RCC 7860 (cell line): ENCODE results near the gene SPINK1.
"Not testable (repeated sequence)": the region's sequence is repeated elsewhere in the genome, so short reads cannot be mapped to it uniquely, and the experiment has no call there.

Experiments used
- DNase-seq: peaks from one replicate; pipeline ENCODE4 v3.0.0-alpha.2; 2015; ENCODE audit warnings: low spot score
- FAIRE-seq: peaks from 2 replicates; lab custom pipeline; 2012; peaks lifted over from hg19 to GRCh38; lab: Jason Lieb, UNC

SPINK1 gene

GRCh38 chr5:147854894-147855773 is 23.7 kb upstream of the SPINK1 start:
- DNase-seq (no peak), FAIRE-seq (no peak)

GRCh38 chr5:147854331-147854730 is 22.9 kb upstream of the SPINK1 start:
- DNase-seq (no peak), FAIRE-seq (no peak)

DNA sequence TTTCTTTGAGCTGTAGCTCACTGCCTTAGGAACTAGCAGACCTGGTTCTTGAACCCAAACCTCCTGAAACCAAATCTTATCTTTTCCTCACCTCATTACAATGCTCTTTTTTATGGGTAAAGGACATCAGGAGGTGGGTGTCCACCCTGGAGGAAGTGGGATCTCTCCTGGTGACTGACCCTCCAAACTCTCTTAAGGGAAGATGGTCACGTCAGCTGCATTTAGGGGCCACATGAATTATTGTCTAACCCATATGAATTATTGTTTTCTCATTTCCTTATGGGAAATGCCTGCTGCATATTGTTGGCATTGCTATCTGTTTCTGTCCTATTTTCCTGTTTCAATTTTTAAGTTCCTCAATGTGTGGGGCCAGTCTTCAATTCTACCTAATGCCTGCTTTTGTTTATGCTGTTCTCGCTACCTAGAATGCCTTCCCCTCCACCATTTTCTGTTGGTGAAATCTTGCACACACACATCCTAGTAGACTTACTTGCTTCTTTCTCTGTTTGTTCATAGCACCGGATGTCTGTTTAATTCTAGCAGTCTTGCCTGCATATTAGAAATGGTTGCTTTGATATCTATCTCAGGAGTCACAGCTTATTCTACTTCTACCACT is 22.0 kb upstream of the SPINK1 start:
- FAIRE-seq (no peak), DNase-seq (no peak)

DNA sequence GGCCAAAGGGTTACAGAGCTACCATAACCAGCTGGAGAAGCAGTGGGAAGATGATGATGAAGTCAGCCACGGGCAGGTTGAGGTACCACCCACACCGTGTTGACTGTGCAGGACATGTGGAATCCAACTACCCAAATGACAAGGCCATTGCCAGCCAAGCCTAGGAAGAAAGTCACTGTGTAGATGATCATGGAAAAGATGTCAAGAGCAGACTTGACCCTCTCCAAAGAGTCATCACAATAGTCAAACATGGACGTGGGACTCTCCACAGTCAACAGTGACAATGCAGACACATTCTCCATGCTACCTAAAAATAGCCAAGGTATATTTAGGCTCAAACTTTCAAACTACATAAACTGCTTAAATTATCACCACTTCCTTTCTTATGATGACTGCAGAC is 20.9 kb upstream of the SPINK1 start:
- DNase-seq (no peak), FAIRE-seq (no peak)

DNA sequence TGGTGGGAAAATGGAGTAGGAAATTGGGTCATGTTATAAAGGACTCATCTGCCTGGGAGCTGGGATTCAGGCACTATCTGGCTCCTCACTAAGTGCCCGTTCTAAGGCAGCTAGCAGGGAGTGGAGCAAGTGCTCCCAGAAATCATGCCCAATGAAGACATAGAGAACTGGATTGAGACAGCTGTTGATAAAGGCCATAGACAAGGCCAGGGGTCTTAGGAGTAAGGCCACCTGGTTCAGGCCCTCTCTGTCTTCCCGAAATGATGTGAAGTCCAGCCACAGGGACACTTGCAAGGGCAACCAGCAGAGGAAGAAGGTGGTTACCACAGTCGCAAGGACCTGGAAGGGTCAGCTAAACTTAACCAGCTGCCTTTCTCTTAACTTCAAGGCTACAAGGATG is 20.1 kb upstream of the SPINK1 start:
- FAIRE-seq (no peak), DNase-seq (no peak)

DNA sequence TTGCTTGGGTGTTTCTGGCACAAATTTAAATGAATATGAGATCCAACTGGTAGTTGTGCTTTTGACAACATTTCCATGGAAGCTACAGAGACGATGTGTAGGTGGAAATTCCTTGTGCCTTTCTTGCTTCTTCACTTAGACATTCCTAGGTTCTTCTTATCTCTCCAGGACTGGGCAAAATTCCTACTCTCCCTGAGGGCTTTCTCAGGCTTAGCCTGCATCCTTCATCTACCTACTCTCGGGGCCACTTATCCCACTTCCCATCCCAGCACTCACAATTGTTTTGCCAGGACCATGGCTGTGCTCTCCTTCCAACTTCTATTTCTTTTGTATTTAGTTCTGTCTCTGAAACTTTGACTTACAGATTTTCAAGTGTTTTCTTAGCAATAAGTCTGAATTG is 17.8 kb upstream of the SPINK1 start:
- FAIRE-seq (no peak), DNase-seq (no peak)

DNA sequence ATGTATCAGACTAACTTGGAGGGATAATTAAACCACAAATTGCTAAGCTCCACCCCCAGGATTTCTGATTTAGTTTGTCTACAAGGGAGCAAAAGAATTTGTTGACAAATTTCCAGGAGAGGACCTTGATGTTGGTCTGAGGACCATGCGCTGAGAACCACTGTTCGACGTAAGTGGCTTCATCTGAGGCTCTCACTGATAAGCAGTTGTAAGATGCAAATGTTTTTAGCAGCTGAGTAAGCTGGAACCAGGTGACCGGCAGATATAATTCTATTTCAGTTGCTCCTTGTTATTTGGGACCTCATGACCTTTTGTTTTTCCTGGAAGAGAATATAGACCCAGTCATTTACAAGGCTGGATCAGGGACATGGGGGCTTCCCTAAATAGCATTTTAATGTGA is 14.1 kb upstream of the SPINK1 start:
- FAIRE-seq (no peak), DNase-seq (no peak)

- FAIRE-seq (no peak), DNase-seq (no peak)
These were observed 13.4 kb upstream of the SPINK1 start for GRCh38 chr5:147844846-147845245.

DNA sequence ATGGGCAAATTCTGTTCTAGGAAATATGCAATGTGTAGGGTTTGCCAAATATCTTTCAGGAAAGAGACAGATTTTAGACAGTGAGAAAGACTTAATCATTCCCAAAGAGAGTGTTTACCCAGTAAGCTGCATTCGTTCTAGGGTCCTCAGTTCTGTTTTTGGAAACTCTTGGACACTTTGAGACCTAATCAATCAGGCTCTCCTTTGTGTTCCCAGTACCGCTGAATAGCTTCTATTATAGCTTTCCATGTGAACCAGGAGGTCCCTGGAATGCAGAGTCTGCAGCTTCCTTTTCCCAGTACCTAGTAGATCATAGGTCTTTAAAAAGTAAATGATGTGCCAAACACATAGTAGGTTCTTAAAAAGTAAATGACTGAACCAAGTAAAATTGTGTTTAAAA is 11.4 kb upstream of the SPINK1 start:
- FAIRE-seq (no peak), DNase-seq (no peak)

DNA sequence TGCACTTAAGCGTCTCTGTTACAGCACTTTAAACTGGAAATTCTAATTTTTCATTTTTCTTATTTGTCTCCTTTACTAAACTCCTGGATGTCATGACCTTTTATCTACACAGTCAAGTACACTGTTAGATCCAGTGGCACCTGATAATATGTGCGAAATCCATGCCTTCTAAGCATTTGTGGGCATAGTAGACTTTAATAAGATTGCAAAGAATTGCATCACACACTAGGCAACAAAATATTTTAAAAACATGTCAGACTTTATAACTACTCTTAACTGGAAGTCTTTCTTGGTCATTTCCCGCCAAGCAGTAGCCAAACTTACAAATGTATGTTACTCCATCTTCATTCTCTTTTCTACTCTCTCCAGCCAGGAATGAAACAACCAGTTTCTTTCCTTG is 5.0 kb upstream of the SPINK1 start:
- no peak for DNase-seq
- no peak for FAIRE-seq

GRCh38 chr5:147835386-147835798 is 3.9 kb upstream of the SPINK1 start:
- FAIRE-seq = no peak
- DNase-seq = no peak

- FAIRE-seq = no peak
- DNase-seq = no peak
These were observed 1.1 kb upstream of the SPINK1 start for GRCh38 chr5:147832541-147832940.

GRCh38 chr5:147830035-147830434 is 1.4 kb downstream of the SPINK1 start:
- DNase-seq (no peak), FAIRE-seq (no peak)

DNA sequence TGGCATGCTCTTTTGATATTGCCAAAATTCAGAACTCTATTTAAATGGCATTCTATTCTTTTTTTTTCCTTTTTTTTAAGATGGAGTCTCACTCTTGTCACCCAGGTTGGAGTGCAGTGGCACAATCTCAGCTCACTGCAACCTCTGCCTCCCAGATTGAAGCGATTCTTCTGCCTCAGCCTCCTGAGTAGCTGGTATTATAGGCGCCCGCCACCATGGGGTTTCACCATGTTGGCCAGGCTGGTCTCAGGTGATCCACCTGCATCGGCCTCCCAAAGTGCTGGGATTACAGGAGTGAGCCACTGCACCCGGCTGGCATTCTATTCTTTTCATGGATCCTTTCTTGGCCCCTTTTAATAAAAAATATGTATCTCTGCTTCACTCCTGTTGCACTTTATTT is 4.5 kb downstream of the SPINK1 start:
- DNase-seq, FAIRE-seq: not testable (repeated sequence)

GRCh38 chr5:147826361-147826760 is 5.1 kb downstream of the SPINK1 start:
- FAIRE-seq = no peak
- no peak for DNase-seq

DNA sequence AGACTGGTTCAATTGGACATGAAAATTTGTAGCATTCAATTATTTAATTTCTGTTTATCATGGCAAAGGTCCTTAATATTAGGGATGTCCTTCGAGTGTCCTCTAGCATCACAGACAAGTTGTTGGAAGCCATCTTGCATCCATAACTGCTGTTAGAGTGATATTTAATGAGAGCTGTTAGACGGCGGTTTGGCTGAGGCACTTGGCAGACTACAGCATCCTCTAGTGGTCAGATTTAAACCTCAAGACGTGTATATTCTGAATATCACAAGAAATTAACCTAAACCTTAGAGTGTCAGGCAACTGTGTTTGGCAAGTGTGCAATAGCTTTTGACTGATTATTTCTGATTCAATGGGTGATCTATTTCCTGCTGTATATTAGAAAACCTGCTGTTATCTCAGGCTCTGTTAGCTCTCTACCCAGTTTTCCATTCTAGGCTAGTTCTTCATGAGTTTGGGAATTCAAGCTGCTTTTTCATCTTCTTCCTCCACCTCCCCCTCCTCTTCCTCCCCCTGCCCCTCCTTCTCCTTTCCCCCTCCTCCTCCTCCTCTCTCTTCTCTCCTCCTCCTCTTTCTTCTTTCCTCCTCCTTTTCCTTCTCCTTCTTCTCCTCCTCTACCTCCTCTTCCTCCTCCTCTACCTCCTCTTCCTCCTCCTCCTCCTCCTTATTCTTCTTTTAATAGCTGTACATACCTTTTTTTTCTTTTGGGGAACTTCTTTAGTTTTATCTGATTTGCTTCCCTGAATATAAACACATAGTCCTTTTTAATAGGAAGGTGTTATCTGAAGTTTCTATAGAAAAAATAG is 8.6 kb downstream of the SPINK1 start:
- DNase-seq (peak; percentile 34), FAIRE-seq (no peak)

DNA sequence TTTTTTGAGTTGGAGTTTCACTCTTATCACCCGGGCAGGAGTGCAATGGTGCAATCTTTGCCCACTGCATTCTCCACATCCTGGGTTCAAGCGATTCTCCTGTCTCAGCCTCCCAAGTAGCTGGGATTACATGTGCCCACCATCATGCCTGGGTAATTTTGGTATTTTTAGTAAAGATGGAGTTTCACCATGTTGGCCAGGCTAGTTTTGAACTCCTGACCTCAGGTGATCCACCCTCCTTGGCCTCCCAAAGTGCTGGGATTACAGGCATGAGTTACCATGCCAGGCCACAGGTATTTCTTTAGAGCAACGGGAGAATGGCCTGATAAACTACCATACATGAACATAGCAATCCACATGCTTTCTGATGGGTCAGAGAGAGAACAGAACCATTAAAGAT is 9.2 kb downstream of the SPINK1 start:
- DNase-seq, FAIRE-seq: not testable (repeated sequence)

- FAIRE-seq = no peak
- no peak for DNase-seq
These were observed 9.7 kb downstream of the SPINK1 start for GRCh38 chr5:147821766-147822165.

DNA sequence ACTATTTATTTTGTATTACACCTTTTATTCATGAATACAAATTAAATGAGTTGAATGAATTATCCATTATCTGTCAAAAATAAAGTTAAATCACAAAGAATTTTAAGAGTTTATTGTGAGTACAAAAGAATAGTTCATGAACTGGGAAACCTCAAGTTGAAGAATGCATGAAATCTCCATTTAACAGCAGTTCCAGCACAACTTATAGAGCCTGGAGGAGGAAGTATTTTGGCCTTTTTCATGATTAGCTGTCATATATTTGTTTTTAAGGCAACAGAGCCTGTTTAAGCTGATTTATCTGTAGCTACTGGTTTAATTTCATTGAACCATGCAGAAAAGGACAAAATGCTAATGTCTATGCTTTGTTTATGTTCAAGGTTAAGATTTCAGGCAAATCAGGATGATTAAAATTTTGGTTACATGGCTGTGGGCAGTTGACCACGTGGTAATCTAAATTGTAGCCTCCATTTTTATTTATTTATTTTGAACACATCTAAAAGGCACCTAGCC is 12.2 kb downstream of the SPINK1 start:
- no peak for DNase-seq
- FAIRE-seq = no peak

- FAIRE-seq (no peak), DNase-seq (no peak)
These were observed 13.2 kb downstream of the SPINK1 start for GRCh38 chr5:147818290-147818689.

GRCh38 chr5:147813696-147814095 is 17.8 kb downstream of the SPINK1 start:
- no peak for FAIRE-seq

More at GRCh38 chr5:147813696-147814095, 17.8 kb downstream of the SPINK1 start:
- no peak for DNase-seq
